ENCODE data around the gene PPM1B.
"Not testable (repeated sequence)": the region's sequence is repeated elsewhere in the genome, so short reads cannot be mapped to it uniquely, and the experiment has no call there.

PPM1B gene

GRCh38 chr2:44201648-44202165, 33.0 kb downstream of the PPM1B start:
- TF ChIP-seq CTCF (conservative IDR thresholded peaks at IDR 0.05; ENCODE audit: low read depth, low read length) = no peak
- Histone ChIP-seq H4K20me1 (ENCODE audit: insufficient read depth) (no peaks in the 10 kb centered on the region), H3K27ac (no peak overlapping the region)

GRCh38 chr2:44203542-44203941, 34.9 kb downstream of the PPM1B start:
- Histone ChIP-seq H3K27ac (no peak overlapping the region), H4K20me1 (ENCODE audit: insufficient read depth) (no peaks in the 10 kb centered on the region), H3K36me3 (ENCODE audit: insufficient read depth) (no peaks in the 10 kb centered on the region), H3K9ac (no peak overlapping the region), H2AFZ (ENCODE audit: low read depth) (no peak overlapping the region), H3K4me3 (IDR thresholded peaks at IDR 0.05; ENCODE audit: insufficient read depth, low read depth, low read length) (no peak overlapping the region), H3K27me3 (ENCODE audit: insufficient read depth, low read depth) (no peaks in the 10 kb centered on the region), H3K4me2 (no peak overlapping the region), H3K79me2 (ENCODE audit: insufficient read depth, low read depth) (peaks cover 58% of the 10 kb centered on the region), H3K4me1 (ENCODE audit: low read depth, poor library complexity, severe bottlenecking) (peaks cover 26% of the 10 kb centered on the region)
- TF ChIP-seq CTCF (conservative IDR thresholded peaks at IDR 0.05; ENCODE audit: low read depth, low read length) = no peak

More at GRCh38 chr2:44201648-44202165, 33.0 kb downstream of the PPM1B start:
- H3K36me3 ChIP-seq (ENCODE audit: insufficient read depth) = no peaks in the 10 kb centered on the region
- H3K4me2 ChIP-seq = no peak overlapping the region
- H2AFZ ChIP-seq (ENCODE audit: low read depth) = no peak overlapping the region
- H3K79me2 ChIP-seq (ENCODE audit: insufficient read depth, low read depth) = peaks cover 60% of the 10 kb centered on the region
- H3K9ac ChIP-seq = no peak overlapping the region
- H3K27me3 ChIP-seq (ENCODE audit: insufficient read depth, low read depth) = no peaks in the 10 kb centered on the region
- peaks cover 15% of the 10 kb centered on the region for H3K4me1 ChIP-seq (ENCODE audit: low read depth, poor library complexity, severe bottlenecking)
- H3K4me3 ChIP-seq (IDR thresholded peaks at IDR 0.05; ENCODE audit: insufficient read depth, low read depth, low read length) = no peak overlapping the region

- no peak overlapping the region for H3K9ac ChIP-seq
- no peak overlapping the region for H3K4me2 ChIP-seq
- H3K27ac ChIP-seq = no peak overlapping the region
- peaks cover 26% of the 10 kb centered on the region for H3K4me1 ChIP-seq (ENCODE audit: low read depth, poor library complexity, severe bottlenecking)
- peaks cover 58% of the 10 kb centered on the region for H3K79me2 ChIP-seq (ENCODE audit: insufficient read depth, low read depth)
- H3K4me3 ChIP-seq (IDR thresholded peaks at IDR 0.05; ENCODE audit: insufficient read depth, low read depth, low read length) = no peak overlapping the region
- H4K20me1 ChIP-seq (ENCODE audit: insufficient read depth) = no peaks in the 10 kb centered on the region
- no peaks in the 10 kb centered on the region for H3K27me3 ChIP-seq (ENCODE audit: insufficient read depth, low read depth)
- H2AFZ ChIP-seq (ENCODE audit: low read depth) = no peak overlapping the region
- TF ChIP-seq CTCF (conservative IDR thresholded peaks at IDR 0.05; ENCODE audit: low read depth, low read length) = no peak
- H3K36me3 ChIP-seq (ENCODE audit: insufficient read depth) = 0 out of 2 replicates have a peak, but pooled peaks cover 3% of the 10 kb centered on the region
These were observed 36.5 kb downstream of the PPM1B start for GRCh38 chr2:44205169-44205568.

GRCh38 chr2:44207102-44207501, 38.4 kb downstream of the PPM1B start:
- H3K27me3 ChIP-seq (ENCODE audit: insufficient read depth, low read depth) = no peaks in the 10 kb centered on the region
- 0 out of 2 replicates have a peak, but pooled peaks cover 3% of the 10 kb centered on the region for H3K36me3 ChIP-seq (ENCODE audit: insufficient read depth)
- no peak overlapping the region for H3K9ac ChIP-seq
- no peak overlapping the region for H3K4me3 ChIP-seq (IDR thresholded peaks at IDR 0.05; ENCODE audit: insufficient read depth, low read depth, low read length)
- no peak overlapping the region for H2AFZ ChIP-seq (ENCODE audit: low read depth)
- H3K4me2 ChIP-seq = peak overlapping the region; percentile 18
- H3K79me2 ChIP-seq (ENCODE audit: insufficient read depth, low read depth) = peaks cover 54% of the 10 kb centered on the region
- H3K4me1 ChIP-seq (ENCODE audit: low read depth, poor library complexity, severe bottlenecking) = peaks cover 26% of the 10 kb centered on the region
- no peak for TF ChIP-seq CTCF (conservative IDR thresholded peaks at IDR 0.05; ENCODE audit: low read depth, low read length)
- H4K20me1 ChIP-seq (ENCODE audit: insufficient read depth) = no peaks in the 10 kb centered on the region
- peak overlapping the region; percentile 21; the same call in 1 of the 2 replicates for H3K27ac ChIP-seq

GRCh38 chr2:44207648-44208047, 39.0 kb downstream of the PPM1B start:
- H3K36me3 ChIP-seq (ENCODE audit: insufficient read depth); H2AFZ ChIP-seq (ENCODE audit: low read depth): not testable (repeated sequence)
- H3K79me2 ChIP-seq (ENCODE audit: insufficient read depth, low read depth) = peaks cover 49% of the 10 kb centered on the region

More at GRCh38 chr2:44207648-44208047, 39.0 kb downstream of the PPM1B start:
- not testable (repeated sequence) for H3K4me3 ChIP-seq (IDR thresholded peaks at IDR 0.05; ENCODE audit: insufficient read depth, low read depth, low read length); H3K9ac ChIP-seq; H4K20me1 ChIP-seq (ENCODE audit: insufficient read depth); H3K27me3 ChIP-seq (ENCODE audit: insufficient read depth, low read depth)
- Histone ChIP-seq H3K4me2 (peak overlapping the region; percentile 18; the same call in 1 of the 2 replicates), H3K27ac (peak overlapping the region; percentile 21; the same call in 1 of the 2 replicates), H3K4me1 (ENCODE audit: low read depth, poor library complexity, severe bottlenecking) (peaks cover 26% of the 10 kb centered on the region)

All from KMS-11 (cell line).